Mucosa of rectum (tissue), 2 donors: Measurements from ENCODE around the gene ISCA2.

Experiments
- H3K27ac ChIP-seq, 2 donors: one replicate each; pipeline ENCODE4 v1.7.0; 2013; ENCODE audit warnings: inconsistent platforms in 2 of 2, low read depth in 2 of 2, low read length in 2 of 2
- H3K27me3 ChIP-seq, 2 donors: one replicate each; pipeline ENCODE4 v1.7.0; 2013; ENCODE audit warnings: low read length in 2 of 2; ENCODE audit not compliant: control insufficient read depth in 2 of 2, insufficient read depth in 2 of 2
- H3K36me3 ChIP-seq, 2 donors: one replicate each; pipeline ENCODE4 v1.7.0; 2013; ENCODE audit warnings: low read length in 2 of 2; ENCODE audit not compliant: control insufficient read depth in 2 of 2, insufficient read depth in 2 of 2
- H3K4me1 ChIP-seq, 2 donors: one replicate each; pipeline ENCODE4 v1.7.0; 2013; ENCODE audit warnings: low read length in 2 of 2, mild to moderate bottlenecking in 1 of 2; ENCODE audit not compliant: control insufficient read depth in 2 of 2, insufficient read depth in 2 of 2
- H3K4me3 ChIP-seq, 2 donors: one replicate each; pipeline ENCODE4 v1.7.0; 2013; ENCODE audit warnings: low read length in 2 of 2
- H3K9ac ChIP-seq, 2 donors: one replicate each; pipeline ENCODE4 v1.7.0; 2013; ENCODE audit warnings: low read length in 2 of 2, low read depth in 1 of 2, mild to moderate bottlenecking in 1 of 2
- H3K9me3 ChIP-seq, 2 donors: one replicate each; pipeline ENCODE4 v1.7.0; 2013; ENCODE audit warnings: low read length in 2 of 2; ENCODE audit not compliant: control insufficient read depth in 2 of 2
- donor health status: healthy.
- donor health status: Normal muscosa, but diverticular disease.

Gene ISCA2

DNA sequence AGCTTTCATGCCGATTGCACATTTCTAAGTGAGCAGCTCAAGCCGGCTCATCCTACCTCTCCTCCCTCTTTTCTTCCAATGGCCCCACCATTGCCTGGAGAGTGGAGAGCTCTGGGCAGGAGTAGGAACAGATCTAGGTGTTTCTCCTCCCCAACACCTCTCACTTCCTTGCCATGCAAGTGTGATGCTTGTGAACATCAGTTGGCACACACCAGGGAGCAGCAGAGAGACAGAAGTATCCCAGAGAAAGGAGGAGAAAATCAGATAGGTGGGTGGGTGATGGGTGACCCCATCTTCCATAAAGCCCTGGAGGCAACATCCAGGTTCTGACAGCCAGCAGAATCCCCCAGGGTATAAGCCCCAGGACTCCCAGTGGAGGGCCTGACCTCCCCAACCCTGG lies 28.2 kb upstream of the ISCA2 start:
- no peak overlapping the region for H3K27ac ChIP-seq
- H3K36me3 ChIP-seq: no peaks in the 10 kb centered on the region
- H3K4me1 ChIP-seq: no peaks in the 10 kb centered on the region
- H3K9ac ChIP-seq: no peak overlapping the region
- H3K4me3 ChIP-seq: no peak overlapping the region
- no peaks in the 10 kb centered on the region for H3K27me3 ChIP-seq
- no peaks in the 10 kb centered on the region for H3K9me3 ChIP-seq

DNA sequence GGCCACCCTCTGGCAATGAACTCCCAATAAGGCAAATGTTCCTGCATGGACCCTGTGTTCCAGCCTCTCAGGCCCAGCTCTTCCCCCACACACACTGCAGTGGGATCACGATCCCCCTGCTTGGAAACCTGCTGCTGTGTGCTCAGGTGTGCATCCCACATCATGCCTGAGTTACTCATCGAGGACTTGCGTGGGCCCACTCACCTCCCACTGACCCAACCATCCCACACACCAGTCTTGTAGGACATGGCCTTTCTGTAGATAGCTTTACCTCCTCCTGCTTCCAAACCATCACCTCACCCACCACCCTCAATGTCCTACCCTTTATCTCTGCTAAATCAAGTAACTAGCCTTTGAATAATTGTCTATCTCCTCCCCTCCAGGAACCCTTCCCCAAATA lies 25.1 kb upstream of the ISCA2 start:
- Histone ChIP-seq H3K9me3 (no peaks in the 10 kb centered on the region), H3K27ac (no peak overlapping the region), H3K36me3 (peaks cover 0 to 5% of the 10 kb centered on the region in 2 donors), H3K9ac (no peak overlapping the region), H3K4me3 (no peak overlapping the region), H3K27me3 (no peaks in the 10 kb centered on the region), H3K4me1 (no peaks in the 10 kb centered on the region)

DNA sequence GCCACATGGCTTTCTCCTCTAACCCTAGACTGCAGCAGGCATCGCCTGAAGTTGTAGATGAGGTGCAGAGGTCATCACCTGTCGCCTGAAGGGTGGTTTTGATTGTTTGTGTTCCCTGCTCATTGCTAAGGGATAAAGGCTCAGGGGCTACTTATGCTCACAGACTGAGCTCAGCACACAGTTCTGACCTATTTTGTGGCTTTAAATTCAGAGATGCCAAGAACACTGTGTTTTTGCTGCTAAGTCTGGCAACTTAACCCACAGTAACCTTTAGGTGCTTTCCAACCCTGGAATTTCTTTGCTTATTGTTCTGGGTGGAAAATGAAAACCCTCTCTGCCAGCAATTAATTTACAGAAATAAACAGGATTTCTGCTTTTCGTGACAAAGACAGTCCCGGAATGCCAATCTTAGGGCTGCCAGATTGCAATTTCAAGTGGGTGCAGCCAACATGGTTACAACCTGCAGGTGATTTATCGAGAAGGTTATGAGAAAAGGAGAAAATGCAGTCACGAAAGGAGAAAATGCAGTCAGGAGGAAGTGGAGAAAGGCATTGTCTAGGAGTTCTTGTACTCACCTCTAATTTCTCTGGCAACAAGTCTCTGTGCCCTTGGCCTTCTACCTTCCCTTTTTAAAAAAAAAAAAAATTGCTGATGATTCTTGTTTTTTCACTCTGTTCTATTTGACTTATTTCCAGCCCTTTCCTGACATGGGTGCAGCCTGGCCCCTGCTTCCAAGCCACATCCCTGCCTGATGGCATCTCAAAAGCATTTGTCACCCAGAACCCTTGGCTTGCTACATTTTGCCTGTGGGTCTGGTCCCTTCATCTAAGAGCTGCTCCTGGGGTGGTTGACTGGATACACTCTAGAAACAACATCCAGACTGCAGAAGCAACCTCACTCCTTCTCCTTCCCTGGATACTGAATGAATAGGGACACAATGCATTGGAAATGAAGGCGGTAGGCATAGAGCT lies 23.7 kb upstream of the ISCA2 start:
- no peak overlapping the region for H3K27ac ChIP-seq
- H3K9me3 ChIP-seq: no peaks in the 10 kb centered on the region
- H3K9ac ChIP-seq: no peak overlapping the region
- no peaks in the 10 kb centered on the region for H3K27me3 ChIP-seq
- H3K36me3 ChIP-seq: peaks cover 6 to 14% of the 10 kb centered on the region in 2 donors
- H3K4me3 ChIP-seq: no peak overlapping the region
- no peaks in the 10 kb centered on the region for H3K4me1 ChIP-seq

DNA sequence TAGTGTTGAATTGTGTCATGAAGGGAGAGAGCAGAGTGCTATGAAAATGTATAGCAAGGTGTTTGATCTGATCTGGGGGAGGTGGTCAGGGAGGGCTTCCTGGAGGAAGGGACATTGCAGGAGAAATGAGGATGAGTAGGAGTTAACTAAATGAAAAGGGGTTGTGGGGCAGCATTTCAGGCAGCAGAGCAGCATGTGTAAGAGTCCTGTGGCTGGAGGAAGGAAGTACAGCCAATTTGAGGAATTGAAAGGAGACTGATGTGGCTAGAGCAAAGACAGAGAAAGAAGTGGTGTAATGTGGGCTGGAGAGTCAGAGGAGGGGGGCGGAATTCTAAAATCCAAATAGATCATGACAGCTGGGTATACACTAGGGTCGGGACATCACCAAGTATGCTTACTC lies 21.0 kb upstream of the ISCA2 start:
- H3K36me3 ChIP-seq: peaks cover 6 to 17% of the 10 kb centered on the region in 2 donors
- H3K9me3 ChIP-seq: no peaks in the 10 kb centered on the region
- H3K27me3 ChIP-seq: no peaks in the 10 kb centered on the region
- no peak overlapping the region for H3K4me3 ChIP-seq
- no peaks in the 10 kb centered on the region for H3K4me1 ChIP-seq
- H3K27ac ChIP-seq: no peak overlapping the region
- H3K9ac ChIP-seq: no peak overlapping the region

DNA sequence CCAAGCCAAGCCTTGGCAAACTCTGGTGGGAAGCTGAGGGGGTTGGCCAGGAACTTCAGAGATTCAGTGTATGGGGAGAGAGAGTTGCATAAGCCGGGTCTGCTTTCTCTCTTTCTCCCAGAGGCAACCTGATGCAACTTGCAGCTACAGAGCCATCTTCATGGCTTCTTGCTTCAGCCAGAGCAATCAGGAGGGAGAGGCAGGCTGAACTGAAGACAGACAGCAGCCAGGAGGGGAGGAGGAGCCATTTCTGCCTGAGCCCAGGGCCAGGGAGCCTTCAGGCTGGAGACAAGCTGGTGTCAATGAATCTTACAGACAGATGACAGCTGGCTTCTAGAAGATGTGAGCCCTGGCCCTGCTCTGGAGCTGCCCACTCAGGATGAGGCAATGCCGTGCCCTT lies 19.2 kb upstream of the ISCA2 start:
- H3K27ac ChIP-seq: no peak overlapping the region
- H3K36me3 ChIP-seq: peaks cover 6 to 21% of the 10 kb centered on the region in 2 donors
- no peaks in the 10 kb centered on the region for H3K4me1 ChIP-seq
- no peaks in the 10 kb centered on the region for H3K9me3 ChIP-seq
- no peak overlapping the region for H3K4me3 ChIP-seq
- no peaks in the 10 kb centered on the region for H3K27me3 ChIP-seq
- no peak overlapping the region for H3K9ac ChIP-seq

DNA sequence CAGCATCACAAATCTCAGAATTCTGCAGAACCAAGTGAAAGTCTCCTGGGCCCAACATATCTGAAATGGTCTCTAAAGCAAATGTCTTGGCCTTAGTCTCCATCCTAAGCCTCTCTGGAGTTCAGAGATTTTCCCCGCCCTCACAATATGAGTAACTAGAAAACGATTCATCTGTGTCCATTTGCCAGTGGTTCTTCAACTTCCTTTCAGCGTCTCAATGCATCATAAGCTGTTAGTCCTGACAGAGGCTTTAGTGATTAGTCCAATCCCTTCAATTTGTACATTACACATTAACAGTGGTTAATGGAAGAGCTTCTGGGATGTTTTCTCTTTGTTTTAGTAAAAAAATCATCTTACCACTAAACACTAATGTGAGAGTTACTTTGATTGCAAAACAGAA lies 17.9 kb upstream of the ISCA2 start:
- peaks cover 12 to 30% of the 10 kb centered on the region in 2 donors for H3K36me3 ChIP-seq
- no peaks in the 10 kb centered on the region for H3K4me1 ChIP-seq
- H3K27ac ChIP-seq: no peak overlapping the region
- no peak overlapping the region for H3K4me3 ChIP-seq
- H3K9ac ChIP-seq: no peak overlapping the region
- no peaks in the 10 kb centered on the region for H3K9me3 ChIP-seq
- no peaks in the 10 kb centered on the region for H3K27me3 ChIP-seq

DNA sequence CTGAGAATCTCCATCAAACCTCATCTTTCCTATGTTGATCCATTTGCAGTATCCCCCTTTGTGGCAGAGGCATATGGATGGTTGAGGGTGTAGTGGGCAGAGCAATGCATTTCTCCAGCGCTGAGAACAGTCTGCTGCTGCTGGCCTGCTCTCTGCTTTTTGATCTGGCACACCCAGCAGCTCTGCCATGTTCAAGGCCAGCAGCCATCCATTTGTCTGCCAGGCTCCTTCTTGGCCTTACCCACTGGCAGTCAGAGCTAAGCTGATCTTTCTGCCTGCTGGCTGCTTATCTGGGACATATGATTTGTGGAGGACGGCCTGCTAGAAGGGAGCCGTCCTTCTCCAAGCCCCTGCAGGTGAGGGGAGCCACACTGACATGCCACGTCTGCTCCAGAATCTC lies 17.5 kb upstream of the ISCA2 start:
- no peak overlapping the region for H3K4me3 ChIP-seq
- no peaks in the 10 kb centered on the region for H3K27me3 ChIP-seq
- no peaks in the 10 kb centered on the region for H3K9me3 ChIP-seq
- H3K27ac ChIP-seq: no peak overlapping the region
- H3K4me1 ChIP-seq: no peaks in the 10 kb centered on the region
- no peak overlapping the region for H3K9ac ChIP-seq
- peaks cover 14 to 35% of the 10 kb centered on the region in 2 donors for H3K36me3 ChIP-seq

DNA sequence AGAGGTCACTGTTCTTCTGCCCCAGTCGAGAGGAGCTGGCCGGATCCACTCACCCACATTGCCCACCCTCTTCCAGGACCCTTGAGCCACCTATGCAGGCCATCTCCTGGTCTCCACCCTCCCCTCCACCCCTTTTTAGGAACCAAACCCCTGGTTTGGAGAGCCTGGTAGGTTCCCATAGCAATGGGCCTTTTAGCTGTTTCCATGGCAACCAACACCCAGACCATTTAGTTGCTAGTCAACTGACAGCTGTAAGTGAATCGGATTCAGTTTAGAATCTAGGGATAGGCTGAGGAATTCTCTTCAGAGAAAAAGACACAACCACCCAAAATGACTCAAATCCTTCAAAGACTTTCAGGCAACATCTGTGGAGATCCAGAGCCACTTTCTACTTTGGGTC lies 17.0 kb upstream of the ISCA2 start:
- Histone ChIP-seq H3K4me1 (no peaks in the 10 kb centered on the region), H3K9me3 (no peaks in the 10 kb centered on the region), H3K9ac (no peak overlapping the region), H3K27me3 (no peaks in the 10 kb centered on the region), H3K4me3 (no peak overlapping the region), H3K36me3 (peaks cover 19 to 40% of the 10 kb centered on the region in 2 donors), H3K27ac (no peak overlapping the region)

DNA sequence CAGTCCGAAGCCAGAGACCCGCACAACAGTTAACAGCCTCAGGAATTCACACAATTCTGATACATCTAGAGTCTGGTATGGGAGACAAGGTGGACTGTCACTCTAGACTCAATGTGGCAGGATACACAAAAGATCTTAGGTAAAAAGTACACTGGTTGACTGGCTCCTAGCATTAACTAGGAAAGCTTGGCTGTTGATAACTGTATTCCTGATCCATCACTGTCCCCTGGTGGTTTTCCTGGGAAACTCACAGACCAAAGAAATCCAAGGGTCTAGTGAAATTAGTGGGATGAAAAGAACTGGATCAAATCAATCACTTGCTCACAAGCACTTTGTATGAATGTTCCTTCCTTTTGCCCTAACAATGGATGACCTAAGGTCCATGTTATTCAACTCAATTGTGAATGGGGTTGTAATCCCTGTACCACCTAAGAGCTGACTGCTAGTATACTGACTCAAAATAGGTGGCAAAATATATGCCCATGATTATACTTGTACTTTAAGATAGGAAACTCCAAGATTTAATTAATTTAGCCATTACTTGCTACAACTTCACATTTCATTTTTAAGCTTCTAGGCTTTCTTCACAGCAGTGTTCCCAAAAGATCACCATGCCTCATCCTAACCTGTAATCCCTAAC lies 14.4 kb upstream of the ISCA2 start:
- Histone ChIP-seq H3K27ac (no peak overlapping the region), H3K4me1 (no peaks in the 10 kb centered on the region), H3K9me3 (no peaks in the 10 kb centered on the region), H3K4me3 (no peak overlapping the region), H3K36me3 (peaks cover 34 to 45% of the 10 kb centered on the region in 2 donors), H3K27me3 (no peaks in the 10 kb centered on the region), H3K9ac (no peak overlapping the region)

DNA sequence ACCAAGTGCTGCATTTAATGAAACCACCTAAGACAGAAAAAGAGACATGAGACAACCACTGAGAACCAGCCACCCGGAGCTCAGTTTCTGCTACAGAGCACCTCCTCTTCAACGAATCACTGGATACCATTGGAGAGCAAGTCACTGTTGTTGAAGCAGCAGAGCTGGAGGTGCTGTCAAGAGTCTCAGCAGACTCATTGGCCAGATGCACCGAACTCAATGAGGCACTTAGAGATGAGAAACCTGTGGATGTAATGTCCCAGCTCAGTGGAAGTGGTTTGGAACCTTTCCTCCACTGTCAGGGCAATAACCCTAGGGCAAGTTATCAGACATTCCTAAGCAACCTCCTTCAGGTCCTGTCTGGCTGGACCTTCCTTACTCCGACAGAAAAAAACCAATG lies 13.5 kb upstream of the ISCA2 start:
- peaks cover 33 to 41% of the 10 kb centered on the region in 2 donors for H3K36me3 ChIP-seq
- H3K4me3 ChIP-seq: no peak overlapping the region
- no peaks in the 10 kb centered on the region for H3K4me1 ChIP-seq
- H3K9me3 ChIP-seq: no peaks in the 10 kb centered on the region
- no peak overlapping the region for H3K27ac ChIP-seq
- H3K9ac ChIP-seq: no peak overlapping the region
- H3K27me3 ChIP-seq: no peaks in the 10 kb centered on the region
